Left ventricle myocardium inferior (tissue), 1 donor: ENCODE data around the gene GZMH. TPM values are rescaled to one million over a fixed set of nuclear protein-coding genes. Genes with fewer than 3 reads are reported as not detected.

ENCODE experiments used
- DNase-seq: peaks from one replicate; pipeline ENCODE4 v3.0.0-alpha.2; 2020
- H3K27ac ChIP-seq: fragments of 200-600 bp; replicated peaks from 2 replicates; pipeline ENCODE4 v1.8.0; 2021
- H3K27me3 ChIP-seq: fragments of 200-600 bp; 2 replicates; pipeline ENCODE4 v1.8.0; 2021; ENCODE audit warnings: low read depth
- H3K36me3 ChIP-seq: fragments of 200-600 bp; 2 replicates; pipeline ENCODE4 v1.8.0; 2021
- H3K4me1 ChIP-seq: fragments of 200-600 bp; 2 replicates; pipeline ENCODE4 v1.8.0; 2021
- H3K4me3 ChIP-seq: fragments of 200-600 bp; 2 replicates; pipeline ENCODE4 v1.8.0; 2021; ENCODE audit warnings: mild to moderate bottlenecking, moderate library complexity
- H3K9me3 ChIP-seq: fragments of 200-600 bp; replicated peaks from 2 replicates; pipeline ENCODE4 v1.8.0; 2021
- CTCF ChIP-seq: fragments of 200-600 bp; IDR thresholded peaks from 2 replicates; pipeline ENCODE4 v1.8.0; 2021; ENCODE audit warnings: antibody characterized with exemption, mild to moderate bottlenecking, borderline replicate concordance
- intact Hi-C: fragments of 100-400 bp; cut with micrococcal nuclease; formaldehyde crosslinking; loops from one replicate; pipeline ENCODE4 v1.11.0; 2022
- total RNA-seq: library from RNA; stranded (reverse); fragmentation: NEBNext Ultra II Directional; extraction: Animal tissue kit (Norgen Biotek cat#: 25700); gene quantifications from one replicate; pipeline ENCODE4 v1.2.1, GENCODE V29; 2021
- donor health status: DM: no; HTN: yes; CAD: no; lungs with severe emphysema.

Gene GZMH
- total RNA-seq, 1 donor from 2014 or later, result not detected

GRCh38 chr14:24565766-24566165 is 43.7 kb downstream of the GZMH start:
- Histone ChIP-seq H3K4me1 (no peaks in the 10 kb centered on the region), H3K4me3 (no peak overlapping the region), H3K27ac (no peak overlapping the region), H3K27me3 (peaks cover 6% of the 10 kb centered on the region), H3K9me3 (peaks cover 89% of the 10 kb centered on the region), H3K36me3 (no peaks in the 10 kb centered on the region)
- intact Hi-C loops, result no loop called here
- no peak for DNase-seq
- TF ChIP-seq CTCF, result no peak

- Histone ChIP-seq H3K4me3 (no peak overlapping the region), H3K27ac (no peak overlapping the region), H3K27me3 (peaks cover 6% of the 10 kb centered on the region), H3K9me3 (peaks cover 68% of the 10 kb centered on the region), H3K4me1 (no peaks in the 10 kb centered on the region), H3K36me3 (no peaks in the 10 kb centered on the region)
- intact Hi-C loops, result no loop called here
- TF ChIP-seq CTCF, result no peak
- DNase-seq, result no peak
Measured at GRCh38 chr14:24563505-24563904, 46.0 kb downstream of the GZMH start.

GRCh38 chr14:24556756-24557155 is 52.7 kb downstream of the GZMH start:
- Histone ChIP-seq H3K9me3 (peaks cover 14% of the 10 kb centered on the region), H3K27me3 (no peaks in the 10 kb centered on the region), H3K27ac (no peak overlapping the region), H3K4me1 (no peaks in the 10 kb centered on the region), H3K4me3 (no peak overlapping the region), H3K36me3 (no peaks in the 10 kb centered on the region)
- no peak for TF ChIP-seq CTCF
- DNase-seq, result no peak
- intact Hi-C loops, result no loop called here

Other genes starting within 250 kb of the GZMH start
- 20.6 TPM for gene NFATC4, start 241.5 kb downstream of the GZMH start, total RNA-seq
- gene NYNRIN, start 210.7 kb downstream of the GZMH start, total RNA-seq, result 8.0 TPM
- 0.55 TPM for gene CBLN3, start 180.0 kb downstream of the GZMH start, total RNA-seq
- gene KHNYN, start 179.7 kb downstream of the GZMH start, total RNA-seq, result 20.5 TPM
- 74.8 TPM for gene SDR39U1, start 166.9 kb downstream of the GZMH start, total RNA-seq
- 0.66 TPM for gene CMA1, start 101.4 kb downstream of the GZMH start, total RNA-seq
- gene CTSG, start 33.4 kb downstream of the GZMH start, total RNA-seq, result 0.80 TPM
- gene GZMB, start 24.5 kb upstream of the GZMH start, total RNA-seq, result 0.52 TPM